ENCODE results near the gene LEMD2. TPM values are rescaled to one million over a fixed set of nuclear protein-coding genes. Genes with fewer than 3 reads are reported as not detected.

The LEMD2 gene
- total RNA-seq, 1 donor from 2014 or later: 51.9 TPM

DNA sequence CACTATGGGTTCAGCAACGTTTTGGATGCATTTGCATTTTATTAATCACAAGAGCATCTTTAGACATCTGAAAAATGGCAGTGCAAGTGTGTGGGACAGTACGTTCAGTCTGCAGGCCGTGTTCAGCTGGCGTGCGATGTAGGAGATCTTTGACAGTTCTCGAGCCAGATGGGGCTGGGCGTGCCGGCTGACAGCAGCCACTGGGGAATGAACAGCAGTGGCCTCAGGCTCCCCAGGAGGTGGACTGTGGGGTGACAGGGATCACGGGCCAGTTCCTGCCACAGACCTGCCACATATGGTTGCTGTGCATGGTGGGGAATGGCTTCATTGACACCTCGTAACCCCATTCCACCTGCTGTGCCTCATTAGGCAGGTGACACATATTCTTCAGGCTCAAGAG, 31.3 kb upstream of the LEMD2 start:
- DNase-seq (ENCODE audit: low read depth): peak; percentile 46

GRCh38 chr6:33819021-33819420, 30.1 kb upstream of the LEMD2 start:
- no peak for DNase-seq (ENCODE audit: low read depth)

GRCh38 chr6:33818293-33818692, 29.4 kb upstream of the LEMD2 start:
- DNase-seq (ENCODE audit: low read depth): no peak

DNA sequence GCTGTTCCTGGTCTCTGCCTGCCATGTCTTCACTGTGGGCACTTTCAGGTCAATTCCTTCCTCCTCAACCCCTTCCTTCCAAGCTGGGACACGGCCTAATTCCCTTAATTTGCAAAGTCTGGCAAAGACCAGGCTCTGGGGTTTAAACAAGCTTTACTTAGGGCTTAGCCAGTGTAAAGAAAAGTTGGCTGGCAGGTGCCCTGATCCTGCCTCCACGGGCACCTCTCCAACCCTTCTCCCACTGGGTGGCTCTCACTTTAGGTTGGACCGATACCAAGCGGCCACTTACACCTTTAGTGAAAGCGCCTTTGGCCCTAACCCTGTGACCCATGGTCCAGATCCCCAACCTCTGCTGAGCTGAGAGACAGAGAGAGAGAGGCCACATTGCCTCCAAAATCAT, 28.6 kb upstream of the LEMD2 start:
- no peak for DNase-seq (ENCODE audit: low read depth)

DNA sequence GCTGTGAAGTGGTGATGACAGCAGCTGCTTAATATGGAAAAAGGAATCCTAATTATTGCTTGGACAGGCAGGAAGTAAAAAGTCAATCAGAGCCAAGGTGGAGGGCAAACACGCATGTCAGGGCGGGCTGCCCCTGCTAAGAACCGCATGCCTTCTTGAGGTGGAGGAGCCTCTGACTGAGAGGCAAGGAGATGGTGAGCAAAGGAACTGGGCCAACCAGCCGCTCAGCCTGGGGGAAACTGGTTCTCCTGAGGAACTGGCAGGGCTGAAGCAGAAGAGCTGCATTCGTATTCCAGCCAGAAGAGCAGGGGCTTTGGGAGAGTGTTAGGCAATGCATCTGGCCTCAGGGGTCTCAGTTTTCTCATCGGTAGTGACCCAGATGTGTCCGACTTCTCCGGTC, 28.0 kb upstream of the LEMD2 start:
- no peak for DNase-seq (ENCODE audit: low read depth)

GRCh38 chr6:33815854-33816253, 26.9 kb upstream of the LEMD2 start:
- no peak for DNase-seq (ENCODE audit: low read depth)

GRCh38 chr6:33813990-33814985, 25.4 kb upstream of the LEMD2 start:
- no peak for DNase-seq (ENCODE audit: low read depth)

GRCh38 chr6:33813246-33813904, 24.4 kb upstream of the LEMD2 start:
- no peak for DNase-seq (ENCODE audit: low read depth)

DNA sequence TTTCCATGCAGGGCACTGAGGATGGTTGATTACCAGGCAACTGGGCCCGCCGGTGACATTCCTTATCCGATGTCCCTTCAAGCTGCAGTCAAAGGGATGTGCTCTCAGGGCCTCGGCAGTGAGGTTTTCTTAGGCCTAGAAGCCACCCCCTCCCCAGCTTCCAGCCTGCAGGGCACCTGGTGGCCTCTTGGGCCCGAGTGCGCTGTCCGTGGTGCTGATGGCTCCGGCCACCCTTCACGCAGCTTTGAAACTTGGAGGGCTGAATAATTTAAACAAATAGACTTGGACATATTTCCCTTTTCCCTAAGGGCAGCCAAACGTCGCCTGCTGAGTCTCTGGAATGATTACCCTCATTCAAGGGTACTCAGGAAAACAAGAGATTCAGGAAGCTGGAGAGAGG, 23.7 kb upstream of the LEMD2 start:
- peak; percentile 72 for DNase-seq (ENCODE audit: low read depth)

- DNase-seq (ENCODE audit: low read depth): peak; percentile 46
Observed at GRCh38 chr6:33809594-33809993, 20.7 kb upstream of the LEMD2 start.

DNA sequence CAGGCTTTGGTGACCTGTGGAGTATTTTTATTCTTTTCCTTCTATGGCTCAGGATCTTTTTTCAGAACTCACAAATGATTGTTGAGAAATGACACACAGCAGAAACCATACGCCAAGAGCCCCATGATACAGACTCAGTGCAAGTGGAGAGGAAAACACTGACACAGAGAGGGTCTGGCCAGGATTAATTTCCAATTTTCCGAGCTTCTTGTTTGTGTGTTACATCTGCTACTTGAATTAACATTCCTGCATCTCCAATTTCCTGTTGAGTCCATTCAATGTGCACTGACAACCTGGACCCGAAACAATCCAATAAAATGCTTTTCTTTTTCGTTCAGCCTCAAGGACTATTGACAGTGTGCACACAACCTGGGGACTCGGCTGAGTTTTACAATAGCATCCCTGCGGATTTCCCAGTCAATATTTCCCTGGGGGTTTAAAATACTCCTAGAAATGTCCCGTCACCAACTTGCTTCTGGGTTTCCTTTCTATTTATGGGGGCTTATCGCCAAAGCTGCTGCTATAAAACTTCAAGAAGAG, 19.8 kb upstream of the LEMD2 start:
- no peak for DNase-seq (ENCODE audit: low read depth)

DNA sequence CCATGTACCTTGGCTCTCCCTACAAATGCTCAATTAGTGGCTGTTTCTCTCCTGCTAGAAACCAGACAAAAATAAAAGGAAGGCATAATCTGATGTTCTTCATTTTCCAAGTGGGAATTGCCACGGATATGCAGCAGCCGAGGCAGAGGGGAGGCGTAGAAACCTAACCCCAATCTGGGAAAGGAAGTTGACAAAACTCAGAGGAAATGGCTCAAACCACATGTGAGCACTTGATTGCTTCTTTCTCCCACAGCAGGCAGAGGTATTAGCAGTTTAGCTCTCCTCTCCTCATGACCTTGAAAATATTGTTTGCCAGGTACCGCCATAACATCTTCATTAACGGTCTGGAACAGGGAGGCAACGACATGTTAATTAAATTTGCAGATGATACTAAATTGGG, 18.7 kb upstream of the LEMD2 start:
- DNase-seq (ENCODE audit: low read depth): no peak

GRCh38 chr6:33806841-33807240, 17.9 kb upstream of the LEMD2 start:
- no peak for DNase-seq (ENCODE audit: low read depth)

- DNase-seq (ENCODE audit: low read depth): no peak
Observed at GRCh38 chr6:33803571-33804053, 14.7 kb upstream of the LEMD2 start, which contains the start of gene MLN. Gene MLN (minus strand): TSS chr6:33804003. CDS start chr6:33801163, 2,840 bp downstream.

DNA sequence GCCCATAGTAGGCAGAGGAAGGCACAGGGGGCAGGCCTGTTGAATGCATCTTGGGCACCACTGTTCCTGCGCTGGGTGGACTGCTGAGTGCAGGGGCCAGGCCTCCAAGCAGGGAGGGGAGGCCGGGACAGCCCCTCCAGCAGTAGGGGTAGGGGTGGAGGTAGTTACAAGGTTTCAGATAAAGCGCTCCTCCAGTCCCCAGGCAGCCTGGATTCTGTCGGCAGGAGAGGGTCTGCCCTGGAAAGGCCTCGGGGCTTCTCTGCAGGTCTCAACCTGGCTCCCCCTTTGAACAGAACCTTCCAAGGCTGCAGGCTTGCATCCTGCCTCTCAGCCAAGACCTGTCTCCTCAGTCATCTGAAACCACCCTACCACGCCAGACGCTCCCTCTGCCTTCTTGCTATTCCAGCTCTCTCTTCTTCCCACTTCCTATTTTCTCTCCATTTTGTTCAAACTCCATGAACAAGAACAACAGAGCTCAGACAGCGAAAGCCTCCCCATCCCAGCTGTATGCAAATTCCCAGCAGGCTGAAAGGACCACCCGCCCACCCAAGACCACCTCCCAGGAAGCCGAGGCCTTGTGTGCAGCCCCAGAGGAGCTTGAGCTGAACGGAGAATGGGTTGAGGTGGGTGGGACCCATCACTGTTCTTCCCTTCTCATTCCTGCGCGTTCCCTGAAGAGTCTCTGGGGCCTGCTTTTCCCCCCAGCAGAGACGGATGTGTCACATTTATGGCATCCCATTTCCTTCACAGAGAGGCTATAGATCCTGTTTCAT, 13.4 kb upstream of the LEMD2 start:
- DNase-seq (ENCODE audit: low read depth): no peak

GRCh38 chr6:33801611-33802010, 12.7 kb upstream of the LEMD2 start:
- no peak for DNase-seq (ENCODE audit: low read depth)

- DNase-seq (ENCODE audit: low read depth): no peak
Observed at GRCh38 chr6:33800248-33800969, 11.5 kb upstream of the LEMD2 start.

GRCh38 chr6:33799454-33800113, 10.7 kb upstream of the LEMD2 start:
- no peak for DNase-seq (ENCODE audit: low read depth)

DNA sequence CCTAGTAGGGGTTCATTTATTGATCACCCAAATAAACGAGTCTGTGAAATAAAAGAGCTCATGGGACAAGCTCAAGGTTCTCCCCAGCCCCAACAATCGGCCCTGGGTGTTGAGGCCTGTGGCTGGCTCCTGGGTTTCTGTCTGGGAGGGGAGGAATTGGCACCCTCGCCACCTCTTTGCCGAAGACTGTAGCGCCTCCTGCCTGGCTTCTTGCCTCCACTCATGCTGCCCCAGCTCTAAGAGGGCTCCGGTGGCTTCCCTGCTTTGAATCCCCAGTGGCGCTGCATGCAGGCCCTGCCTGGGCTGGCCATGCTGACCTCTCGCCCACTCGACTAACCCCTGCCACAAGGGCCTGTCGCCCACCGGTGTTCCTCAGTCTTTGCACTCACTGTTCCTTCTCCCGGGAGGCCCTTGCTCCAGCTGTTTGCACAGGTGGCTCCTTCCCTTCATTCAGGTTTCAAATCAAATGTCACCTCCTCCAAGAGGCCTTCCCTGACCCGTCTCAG, 9.5 kb upstream of the LEMD2 start:
- no peak for DNase-seq (ENCODE audit: low read depth)

Measured in myocyte (in vitro differentiated cells).